HepG2 (cell line): ENCODE results near the gene KCTD13. TPM values are rescaled to one million over a fixed set of nuclear protein-coding genes. Genes with fewer than 3 reads are reported as not detected.

Source experiments
- AGO1 ChIP-seq: fragments of 200-400 bp; formaldehyde crosslinking; IDR thresholded peaks from 2 replicates; pipeline ENCODE4 v1.6.1; 2017; ENCODE audit warnings: mild to moderate bottlenecking, low read depth, low read length, moderate library complexity; ENCODE audit not compliant: poor library complexity, severe bottlenecking
- ATF1 ChIP-seq: IDR thresholded peaks from 2 replicates; pipeline ENCODE4 v1.6.1; 2016; ENCODE audit warnings: mild to moderate bottlenecking, control low read depth
- ERF ChIP-seq: IDR thresholded peaks from 2 replicates; pipeline ENCODE4 v1.6.1; 2018; ENCODE audit warnings: missing biosample characterization, missing genetic modification reagents
- NR2F6 ChIP-seq, 2 experiments: IDR thresholded peaks; 2 replicates each; pipeline ENCODE4 v1.6.1; 2016; ENCODE audit warnings: antibody characterized with exemption in 1 of 2, mild to moderate bottlenecking in 1 of 2
- RERE ChIP-seq: IDR thresholded peaks from 2 replicates; pipeline ENCODE4 v1.6.1; 2016; ENCODE audit warnings: low read depth, missing genetic modification reagents, missing compliant biosample characterization
- SKI ChIP-seq: fragments of 450-650 bp; IDR thresholded peaks from one replicate; pipeline ENCODE4 v1.6.1; 2018; ENCODE audit warnings: mild to moderate bottlenecking; ENCODE audit not compliant: partially characterized antibody
- SP4 ChIP-seq: sonication (generic); formaldehyde crosslinking; IDR thresholded peaks from 2 replicates; pipeline ENCODE4 v1.8.1; 2023; ENCODE audit warnings: mild to moderate bottlenecking, missing genetic modification reagents
- SRSF9 ChIP-seq: fragments of 200-400 bp; formaldehyde crosslinking; IDR thresholded peaks from 2 replicates; pipeline ENCODE4 v1.6.1; 2018; ENCODE audit warnings: borderline replicate concordance, mild to moderate bottlenecking, low read depth, low read length; ENCODE audit not compliant: insufficient read depth, poor library complexity, severe bottlenecking
- polyA plus RNA-seq, 8 experiments: library from polyadenylated mRNA; depleted of rRNA in 3 of 8; stranded (reverse) in 7 of 8; unstranded in 1 of 8; fragments of >200 nt; fragmentation: Illumina TruSeq in 4 of 8; extraction: Trizol in 4 of 8; gene quantifications; 2 replicates each; pipeline versions ENCODE4 v1.2.1 to v1.2.3, GENCODE V29; 2011 to 2016; ENCODE audit warnings: low read depth in 4 of 8, missing spikeins in 1 of 8, mixed read lengths in 1 of 8; ENCODE audit not compliant: insufficient read depth in 1 of 8
- total RNA-seq, 5 experiments: library from RNA; depleted of rRNA; stranded (reverse); fragments of >200 nt; fragmentation: Illumina TruSeq; extraction: Trizol; gene quantifications; 2 replicates each; pipeline ENCODE4 v1.2.3, GENCODE V29; 2016; ENCODE audit warnings: low read depth in 1 of 5
- TF ChIP-seq, protein P1 (sequence below), 2 experiments: fragments of 450-650 bp in 1 of 2; sonication (generic) in 1 of 2; formaldehyde crosslinking in 1 of 2; IDR thresholded peaks; 2 replicates each; pipeline versions ENCODE4 v1.6.1 to v1.8.0; 2016 to 2022; ENCODE audit warnings: antibody characterized with exemption in 1 of 2, mild to moderate bottlenecking in 1 of 2, missing genetic modification reagents in 1 of 2
- TF ChIP-seq, protein P2 (sequence below): sonication (generic); formaldehyde crosslinking; IDR thresholded peaks from 2 replicates; pipeline ENCODE4 v1.5.0; 2020; ENCODE audit warnings: missing genetic modification reagents

KCTD13 gene
- total and polyA plus RNA-seq, 2 of the 13 experiments (the other 11 are each of a cell fraction or from before 2014, with no cell fraction given): 6.3 to 14.7 TPM

- TF ChIP-seq, protein P1, sequence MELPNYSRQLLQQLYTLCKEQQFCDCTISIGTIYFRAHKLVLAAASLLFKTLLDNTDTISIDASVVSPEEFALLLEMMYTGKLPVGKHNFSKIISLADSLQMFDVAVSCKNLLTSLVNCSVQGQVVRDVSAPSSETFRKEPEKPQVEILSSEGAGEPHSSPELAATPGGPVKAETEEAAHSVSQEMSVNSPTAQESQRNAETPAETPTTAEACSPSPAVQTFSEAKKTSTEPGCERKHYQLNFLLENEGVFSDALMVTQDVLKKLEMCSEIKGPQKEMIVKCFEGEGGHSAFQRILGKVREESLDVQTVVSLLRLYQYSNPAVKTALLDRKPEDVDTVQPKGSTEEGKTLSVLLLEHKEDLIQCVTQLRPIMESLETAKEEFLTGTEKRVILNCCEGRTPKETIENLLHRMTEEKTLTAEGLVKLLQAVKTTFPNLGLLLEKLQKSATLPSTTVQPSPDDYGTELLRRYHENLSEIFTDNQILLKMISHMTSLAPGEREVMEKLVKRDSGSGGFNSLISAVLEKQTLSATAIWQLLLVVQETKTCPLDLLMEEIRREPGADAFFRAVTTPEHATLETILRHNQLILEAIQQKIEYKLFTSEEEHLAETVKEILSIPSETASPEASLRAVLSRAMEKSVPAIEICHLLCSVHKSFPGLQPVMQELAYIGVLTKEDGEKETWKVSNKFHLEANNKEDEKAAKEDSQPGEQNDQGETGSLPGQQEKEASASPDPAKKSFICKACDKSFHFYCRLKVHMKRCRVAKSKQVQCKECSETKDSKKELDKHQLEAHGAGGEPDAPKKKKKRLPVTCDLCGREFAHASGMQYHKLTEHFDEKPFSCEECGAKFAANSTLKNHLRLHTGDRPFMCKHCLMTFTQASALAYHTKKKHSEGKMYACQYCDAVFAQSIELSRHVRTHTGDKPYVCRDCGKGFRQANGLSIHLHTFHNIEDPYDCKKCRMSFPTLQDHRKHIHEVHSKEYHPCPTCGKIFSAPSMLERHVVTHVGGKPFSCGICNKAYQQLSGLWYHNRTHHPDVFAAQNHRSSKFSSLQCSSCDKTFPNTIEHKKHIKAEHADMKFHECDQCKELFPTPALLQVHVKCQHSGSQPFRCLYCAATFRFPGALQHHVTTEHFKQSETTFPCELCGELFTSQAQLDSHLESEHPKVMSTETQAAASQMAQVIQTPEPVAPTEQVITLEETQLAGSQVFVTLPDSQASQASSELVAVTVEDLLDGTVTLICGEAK (IDR thresholded peaks at IDR 0.05): no peak
- TF ChIP-seq, protein P1 (CRISPR knock-in tag; IDR thresholded peaks at IDR 0.05): peak; percentile 53
- no peak for TF ChIP-seq NR2F6 (IDR thresholded peaks at IDR 0.05)
- no peak; the same call in 1 of the 2 replicates for TF ChIP-seq NR2F6 (CRISPR knock-in tag; IDR thresholded peaks at IDR 0.05)
- peak; percentile 45 for TF ChIP-seq AGO1
- TF ChIP-seq SP4: peak; percentile 96
- peak; percentile 89 for TF ChIP-seq ERF (CRISPR knock-in tag)
- TF ChIP-seq ATF1 (CRISPR knock-in tag): no peak
- no peak for TF ChIP-seq SRSF9
- no peak for TF ChIP-seq SKI
- TF ChIP-seq, protein P2, sequence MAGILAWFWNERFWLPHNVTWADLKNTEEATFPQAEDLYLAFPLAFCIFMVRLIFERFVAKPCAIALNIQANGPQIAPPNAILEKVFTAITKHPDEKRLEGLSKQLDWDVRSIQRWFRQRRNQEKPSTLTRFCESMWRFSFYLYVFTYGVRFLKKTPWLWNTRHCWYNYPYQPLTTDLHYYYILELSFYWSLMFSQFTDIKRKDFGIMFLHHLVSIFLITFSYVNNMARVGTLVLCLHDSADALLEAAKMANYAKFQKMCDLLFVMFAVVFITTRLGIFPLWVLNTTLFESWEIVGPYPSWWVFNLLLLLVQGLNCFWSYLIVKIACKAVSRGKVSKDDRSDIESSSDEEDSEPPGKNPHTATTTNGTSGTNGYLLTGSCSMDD (CRISPR knock-in tag): 0 out of 2 replicates have a peak, but pooled peaks have one; percentile 61
- TF ChIP-seq RERE (CRISPR knock-in tag): no peak
Observed at GRCh38 chr16:29961479-29962343, 35.7 kb upstream of the KCTD13 start, which contains the start of gene TMEM219 (continued).
